GM12878 (cell line): ENCODE results near the gene HLA-DRA. TPM values are rescaled to one million over a fixed set of nuclear protein-coding genes. Genes with fewer than 3 reads are reported as not detected.
A peak's percentile ranks its signal among the peaks of the same experiment; 100 is the strongest.

Experiments
- ATAC-seq: fragments of 200-7000 bp; cut with Tn5 transposase; 3 replicates; pipeline ENCODE4 v1.9.1; 2020; ENCODE audit warnings: mild to moderate bottlenecking, moderate library complexity
- BruUV-seq: library from RNA; stranded (reverse); fragments of 400-500 nt; replicated peaks from 2 replicates; lab custom pipeline; 2021; lab: Mats Ljungman, UMichigan
- CTCF ChIA-PET: fragments of 300-600 bp; sonication (Branson Sonifier 250); formaldehyde crosslinking; extraction: SDS; loops from one replicate; lab custom pipeline; 2021; ENCODE audit warnings: inconsistent platforms; lab: Yijun Ruan, JAX
- POLR2A ChIA-PET: fragments of 350-600 bp; formaldehyde crosslinking; extraction: SDS; loops from one replicate; lab custom pipeline; 2021; ENCODE audit warnings: inconsistent platforms; lab: Charles Lee
- RAD21 ChIA-PET: fragments of 300-600 bp; sonication (Branson Sonifier 250); formaldehyde crosslinking; loops from one replicate; lab custom pipeline; 2023; ENCODE audit warnings: antibody characterized with exemption; ENCODE audit not compliant: unreplicated experiment; lab: Charles Lee
- SMC1A ChIA-PET: fragments of 300-600 bp; sonication (Branson Sonifier 250); formaldehyde crosslinking; loops from one replicate; lab custom pipeline; 2023; ENCODE audit not compliant: unreplicated experiment, uncharacterized antibody; lab: Charles Lee
- DNase-seq: peaks from one replicate; pipeline ENCODE4 v3.0.0-alpha.2; 2011; ENCODE audit warnings: low read depth, low spot score
- FAIRE-seq: peaks from 3 replicates; lab custom pipeline; 2011; peaks lifted over from hg19 to GRCh38; lab: Jason Lieb, UNC
- H2AFZ ChIP-seq: 2 replicates; pipeline ENCODE4 v1.6.0; 2011; ENCODE audit warnings: low read depth, low read length, control low read depth; ENCODE audit not compliant: control insufficient read depth
- H3K27ac ChIP-seq: 2 replicates; pipeline ENCODE4 v1.5.1; 2011; ENCODE audit warnings: control low read depth; ENCODE audit not compliant: control insufficient read depth, insufficient read depth
- H3K27me3 ChIP-seq, 2 experiments: replicated peaks in 1 of 2; 2 replicates each; pipeline versions ENCODE4 v1.6.0 to v1.6.1; 2011; ENCODE audit warnings: low read length in 1 of 2; ENCODE audit not compliant: control insufficient read depth in 2 of 2, insufficient read depth in 2 of 2
- H3K36me3 ChIP-seq, 2 experiments: 2 replicates each; pipeline ENCODE4 v1.5.1; 2011; ENCODE audit warnings: low read length in 1 of 2; ENCODE audit not compliant: control insufficient read depth in 2 of 2, insufficient read depth in 2 of 2
- H3K4me1 ChIP-seq: 2 replicates; pipeline ENCODE4 v1.6.1; 2011; ENCODE audit warnings: mild to moderate bottlenecking, low read length, moderate library complexity, mixed read lengths; ENCODE audit not compliant: control insufficient read depth, insufficient read depth
- H3K4me2 ChIP-seq: 2 replicates; pipeline ENCODE4 v1.6.0; 2011; ENCODE audit warnings: control low read depth; ENCODE audit not compliant: control insufficient read depth, insufficient read depth
- H3K4me3 ChIP-seq: fragments of 200-600 bp; sonication (generic); 2 replicates; pipeline ENCODE4 v1.5.1; 2016
- H3K79me2 ChIP-seq: 2 replicates; pipeline ENCODE4 v1.6.0; 2011; ENCODE audit warnings: low read length; ENCODE audit not compliant: control insufficient read depth, insufficient read depth
- H3K9ac ChIP-seq: 2 replicates; pipeline ENCODE4 v1.8.0; 2011; ENCODE audit warnings: low read length, control low read depth, mixed read lengths; ENCODE audit not compliant: control insufficient read depth, insufficient read depth
- H3K9me3 ChIP-seq: replicated peaks from 3 replicates; pipeline ENCODE4 v1.5.1; 2011; ENCODE audit warnings: mild to moderate bottlenecking, low read length; ENCODE audit not compliant: control insufficient read depth, insufficient read depth
- H4K20me1 ChIP-seq: 2 replicates; pipeline ENCODE4 v1.6.0; 2011; ENCODE audit not compliant: control insufficient read depth, insufficient read depth
- ATF7 ChIP-seq: fragments of 450-650 bp; IDR thresholded peaks from 2 replicates; pipeline ENCODE4 v1.6.1; 2016; ENCODE audit warnings: low read depth, mild to moderate bottlenecking
- CHD2 ChIP-seq: IDR thresholded peaks from 2 replicates; pipeline ENCODE4 v1.6.1; 2011; ENCODE audit warnings: low read depth, low read length, improper control_type of control experiment, borderline replicate concordance
- CUX1 ChIP-seq: IDR thresholded peaks from 2 replicates; pipeline ENCODE4 v1.6.1; 2012; ENCODE audit warnings: improper control_type of control experiment, low read depth, low read length; ENCODE audit not compliant: insufficient replicate concordance
- EGR1 ChIP-seq, 2 experiments: IDR thresholded peaks; 1 replicate in 1 of 2; 2 replicates in 1 of 2; pipeline ENCODE4 v1.6.1; 2011 to 2012; ENCODE audit warnings: low read depth in 2 of 2, low read length in 2 of 2, borderline replicate concordance in 1 of 2, mild to moderate bottlenecking in 1 of 2, moderate library complexity in 1 of 2
- MXI1 ChIP-seq: fragments of 150-350 bp; IDR thresholded peaks from 2 replicates; pipeline ENCODE4 v1.6.1; 2011; ENCODE audit warnings: low read depth, mild to moderate bottlenecking, inconsistent platforms, low read length, improper control_type of control experiment
- NFYA ChIP-seq: IDR thresholded peaks from 2 replicates; pipeline ENCODE4 v1.6.1; 2011; ENCODE audit warnings: low read depth, mild to moderate bottlenecking, low read length, improper control_type of control experiment, borderline replicate concordance
- SUPT20H ChIP-seq: IDR thresholded peaks from 2 replicates; pipeline ENCODE4 v1.6.1; 2011; ENCODE audit warnings: low read depth, mild to moderate bottlenecking, low read length, moderate library complexity, borderline replicate concordance; ENCODE audit not compliant: control insufficient read depth
- TAF1 ChIP-seq: IDR thresholded peaks from 2 replicates; pipeline ENCODE4 v1.6.1; 2011; ENCODE audit warnings: mild to moderate bottlenecking, low read depth, low read length, borderline replicate concordance
- ZNF274 ChIP-seq: IDR thresholded peaks from one replicate; pipeline ENCODE4 v1.8.0; 2011; ENCODE audit not compliant: insufficient read length, insufficient read depth
- ZZZ3 ChIP-seq: IDR thresholded peaks from 2 replicates; pipeline ENCODE4 v1.6.1; 2011; ENCODE audit warnings: low read depth; ENCODE audit not compliant: control insufficient read depth, insufficient read length
- WGBS: methylation state at CpG from one replicate; pipeline ENCODE4 v1.1.6; 2016; ENCODE audit warnings: low lambda C conversion rate; ENCODE audit not compliant: insufficient replicate concordance, insufficient coverage; ENCODE audit errors: missing lambda C conversion rate; 5-methylcytosine and 5-hydroxymethylcytosine counted together
- in situ Hi-C: fragments of 300-500 bp; cut with MboI; formaldehyde crosslinking; loops from 9 replicates; pipeline ENCODE4 v1.14.3; 2018; ENCODE audit warnings: mixed read lengths
- intact Hi-C: fragments of 100-400 bp; cut with micrococcal nuclease; formaldehyde crosslinking; loops from one replicate; pipeline ENCODE4 v1.14.2; 2022; ENCODE audit not compliant: unreplicated experiment
- polyA plus RNA-seq, 11 experiments: library from polyadenylated mRNA; depleted of rRNA in 4 of 11; unstranded in 6 of 11; stranded (reverse) in 5 of 11; fragments of >200 nt; fragmentation: Nextera tagmentation in 4 of 11; fragmentation: Illumina TruSeq in 1 of 11; extraction: Ambion mirVana in 4 of 11; extraction: Trizol in 1 of 11; gene quantifications; 1 replicate in 1 of 11; 2 replicates in 10 of 11; pipeline versions ENCODE4 v1.2.1 to v1.2.3, GENCODE V29; 2011 to 2016; ENCODE audit warnings: inconsistent platforms in 2 of 11, missing spikeins in 2 of 11, low read depth in 1 of 11
- total RNA-seq, 4 experiments: library from RNA; depleted of rRNA in 3 of 4; stranded (reverse); fragments of >200 nt in 3 of 4; fragmentation: Illumina TruSeq in 1 of 4; extraction: Trizol in 1 of 4; gene quantifications; 2 replicates each; pipeline versions ENCODE4 v1.2.1 to v1.2.3, GENCODE V29; 2013 to 2021

Gene HLA-DRA
- total and polyA plus RNA-seq, 10 of the 15 experiments (the other 5 are each of a cell fraction or from before 2014, with no cell fraction given), result 2,040 to 7,093 (median 2,859) TPM

- TF ChIP-seq CUX1, result no peak
- no peak for TF ChIP-seq EGR1 (IDR thresholded peaks at IDR 0.05; ENCODE audit: borderline replicate concordance in 1 of 2, low read depth in 2 of 2, low read length in 2 of 2)
- no peak for TF ChIP-seq MXI1
- TF ChIP-seq NFYA, result no peak; the same call in 1 of the 2 replicates
- TF ChIP-seq TAF1, result peak; percentile 100
These were observed at the start of gene HLA-DRA (continued) for GRCh38 chr6:32439602-32440214.

DNA sequence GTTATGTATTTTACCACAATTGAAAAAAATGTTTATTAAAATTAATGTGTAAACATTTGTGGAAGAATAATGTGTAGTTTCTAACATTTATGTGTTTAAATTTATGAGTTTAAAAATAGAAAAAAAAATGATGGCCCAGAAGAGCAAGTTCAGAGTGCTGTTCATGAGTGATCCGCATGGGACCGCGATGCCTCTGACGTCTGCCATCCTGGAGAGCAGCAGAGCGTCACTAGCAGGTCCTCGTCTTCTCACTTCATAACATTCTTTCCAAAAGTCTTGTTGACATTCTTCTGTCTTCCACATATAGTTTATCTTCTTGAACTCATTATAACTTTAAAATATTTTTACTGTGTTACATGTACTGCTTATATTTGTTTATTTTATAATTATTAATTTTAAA lies 48.2 kb upstream of the HLA-DRA start:
- TF ChIP-seq SUPT20H, result no peak
- TF ChIP-seq ZZZ3, result no peak
- TF ChIP-seq ZNF274, result no peak
- TF ChIP-seq ATF7, result no peak
- no peak for TF ChIP-seq CHD2
- POLR2A ChIA-PET, result no interaction called here
- H3K4me2 ChIP-seq, result no peak overlapping the region
- ATAC-seq, result no peak
- no TSS peak for BruUV-seq
- H3K4me1 ChIP-seq, result no peaks in the 10 kb centered on the region
- SMC1A ChIA-PET, result no interaction called here
- no peak overlapping the region for H3K4me3 ChIP-seq
- H3K36me3 ChIP-seq, result no peaks in the 10 kb centered on the region
- no peaks in the 10 kb centered on the region; the same call in 2 of the 3 replicates for H3K9me3 ChIP-seq
- CTCF ChIA-PET, result no interaction called here
- H3K79me2 ChIP-seq, result no peaks in the 10 kb centered on the region
- 96% methylated on average over 6 of the region's 6 CpGs for WGBS
- in situ Hi-C loops (no loop called here), intact Hi-C loops (no loop called here)
- no peak for DNase-seq
- FAIRE-seq, result no peak
- H4K20me1 ChIP-seq, result no peaks in the 10 kb centered on the region
- H3K27ac ChIP-seq, result no peak overlapping the region
- H3K27me3 ChIP-seq, result no peaks in the 10 kb centered on the region
- RAD21 ChIA-PET, result no interaction called here
- no peak overlapping the region for H3K9ac ChIP-seq
- no peak overlapping the region for H2AFZ ChIP-seq
